ENCODE data around the gene SPDYE6.

GRCh38 chr7:102326157-102326889 lies 29.9 kb downstream of the SPDYE6 start:
- no peak for TF ChIP-seq CTCF (IDR thresholded peaks at IDR 0.05)
- no peak for TF ChIP-seq POLR2A (IDR thresholded peaks at IDR 0.05)

Measured in heart left ventricle (tissue), 13 donors.